Measurements from ENCODE around the gene PCBP3.

- TF ChIP-seq GATA2 (IDR thresholded peaks at IDR 0.05; ENCODE audit: low read depth, low read length) (no peak), GATA3 (IDR thresholded peaks at IDR 0.05; ENCODE audit: low read depth, low read length) (no peak)
Observed at GRCh38 chr21:45929449-45929848, 285.9 kb downstream of the PCBP3 start.
